Stimulated activated CD8-positive, alpha-beta memory T cell treated with anti-CD3 and anti-CD28 coated beads, Interleukin-15, amount 100 ng/mL, for 1 hour (primary cell): Measurements from ENCODE around the gene MIR17HG.
"Not testable (repeated sequence)": the region's sequence is repeated elsewhere in the genome, so short reads cannot be mapped to it uniquely, and the experiment has no call there.

ENCODE experiments used
- DNase-seq: peaks from one replicate; pipeline ENCODE4 v3.0.0-alpha.2; 2020; ENCODE audit warnings: low read depth

Gene MIR17HG

DNA sequence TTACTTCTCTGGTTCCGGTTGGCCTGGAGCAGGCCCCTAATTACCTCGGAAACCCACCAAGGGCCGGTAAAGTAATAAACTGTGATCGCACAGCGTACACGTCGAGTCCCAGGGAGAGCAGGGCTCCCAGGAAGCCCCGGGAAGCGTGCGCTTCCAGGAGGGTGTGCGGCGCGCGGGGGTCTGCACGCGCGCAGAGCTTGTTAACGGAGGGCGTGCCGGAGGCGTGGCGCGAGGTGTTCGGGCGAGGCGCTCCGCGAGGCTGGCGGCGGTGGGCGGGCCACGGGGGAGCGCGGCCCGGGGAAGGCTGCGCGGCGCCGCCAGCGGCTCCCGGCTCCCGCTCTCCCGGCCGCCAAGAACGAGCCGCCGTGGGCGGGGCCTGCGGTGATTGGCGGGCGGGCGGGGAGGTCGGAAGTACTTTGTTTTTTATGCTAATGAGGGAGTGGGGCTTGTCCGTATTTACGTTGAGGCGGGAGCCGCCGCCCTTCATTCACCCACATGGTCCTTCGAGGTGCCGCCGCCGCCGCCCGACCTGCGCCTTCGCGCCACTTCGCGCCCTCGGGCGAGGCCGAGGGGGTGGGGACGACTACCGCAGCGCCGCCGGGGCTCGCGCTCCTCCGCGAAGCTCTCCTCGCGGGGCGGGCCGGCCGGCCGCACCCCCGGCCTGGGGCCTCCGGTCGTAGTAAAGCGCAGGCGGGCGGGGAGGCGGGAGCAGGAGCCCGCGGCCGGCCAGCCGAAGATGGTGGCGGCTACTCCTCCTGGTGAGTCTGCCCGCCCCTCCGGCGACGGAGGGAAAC is at the start of gene MIR17HG:
Gene MIR17HG, plus strand, starts transcription at position 486 of the 794 bp plus-strand sequence.
- peak; percentile 70 for DNase-seq

DNA sequence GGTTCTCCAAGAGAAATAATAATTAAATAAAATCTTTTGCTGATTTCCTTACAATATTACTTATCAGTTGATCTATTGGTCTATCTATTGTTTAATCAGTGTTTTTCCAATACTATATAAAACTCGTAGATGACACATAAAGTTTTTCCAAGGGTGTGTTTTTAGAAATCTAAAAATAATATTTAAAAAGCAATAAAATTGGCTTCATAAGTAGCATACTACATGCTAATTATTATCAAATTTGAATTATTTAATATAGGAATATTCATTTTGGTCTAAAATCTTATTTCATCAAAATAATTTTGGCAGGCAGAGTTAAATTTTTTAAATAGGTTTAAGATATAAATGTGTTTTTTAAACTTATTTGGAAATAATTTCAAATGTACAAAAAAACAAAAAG is 49.4 kb upstream of the MIR17HG start:
- no peak for DNase-seq

GRCh38 chr13:91302111-91302510 is 45.4 kb upstream of the MIR17HG start:
- no peak for DNase-seq

DNA sequence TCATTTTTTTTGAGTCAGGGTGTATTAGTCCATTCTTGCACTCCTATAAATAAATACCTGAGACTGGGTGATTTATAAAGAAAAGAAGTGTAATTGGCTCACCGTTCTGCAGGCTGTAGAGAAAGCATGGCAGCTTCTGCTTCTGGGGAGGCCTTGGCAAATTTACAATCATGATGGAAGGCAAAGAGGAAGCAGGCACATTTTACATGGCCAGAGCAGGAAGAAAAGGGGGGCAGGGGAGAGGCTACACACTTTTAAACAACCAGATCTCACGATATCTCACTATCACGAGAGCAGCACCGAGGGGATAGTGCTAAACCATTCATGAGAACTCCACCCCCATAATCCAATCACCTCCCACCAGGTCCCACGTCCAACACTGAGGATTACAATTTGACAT is 44.5 kb upstream of the MIR17HG start:
- no peak for DNase-seq

DNA sequence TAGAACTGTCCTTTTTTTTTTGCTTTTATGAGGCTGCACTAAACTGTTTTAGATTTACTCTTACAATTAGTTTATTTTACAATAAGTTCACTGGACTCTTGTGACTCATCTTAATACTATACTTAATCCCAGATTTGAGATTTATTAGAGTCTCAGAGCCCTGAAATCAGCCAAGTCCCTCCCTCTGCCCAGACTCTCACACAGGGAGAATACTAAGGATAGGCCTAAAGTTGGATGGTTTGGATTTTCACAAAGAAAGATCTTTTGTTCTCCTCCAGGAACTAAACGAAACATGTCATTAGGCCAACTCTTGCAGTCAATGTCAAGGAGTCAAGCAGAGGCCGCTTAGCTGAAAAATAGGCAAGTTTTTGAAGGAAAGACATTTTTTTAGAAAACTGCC is 42.7 kb upstream of the MIR17HG start:
- DNase-seq, result no peak

- DNase-seq, result no peak
Measured at GRCh38 chr13:91305652-91306051, 41.8 kb upstream of the MIR17HG start.

- DNase-seq, result no peak
Measured at GRCh38 chr13:91307887-91308286, 39.6 kb upstream of the MIR17HG start.

DNA sequence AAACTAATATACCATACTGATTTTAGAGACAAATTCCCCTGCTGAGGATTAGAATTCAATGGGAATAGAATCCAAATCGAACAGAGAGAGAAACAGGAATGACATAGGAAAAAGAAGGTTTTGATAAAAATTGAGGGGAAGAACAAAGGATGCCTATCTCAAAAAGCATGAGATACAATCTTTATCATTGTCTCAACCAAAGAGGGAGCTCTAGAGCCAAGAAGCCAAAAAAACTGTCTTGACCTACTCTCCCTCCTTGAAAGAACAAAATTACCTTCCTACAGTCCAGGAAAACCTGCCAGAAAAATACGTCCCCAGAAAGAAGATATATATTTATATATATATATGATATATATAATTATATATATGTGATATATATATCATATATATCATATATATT is 39.2 kb upstream of the MIR17HG start:
- no peak for DNase-seq

GRCh38 chr13:91311491-91311890 is 36.0 kb upstream of the MIR17HG start:
- DNase-seq, result no peak

DNA sequence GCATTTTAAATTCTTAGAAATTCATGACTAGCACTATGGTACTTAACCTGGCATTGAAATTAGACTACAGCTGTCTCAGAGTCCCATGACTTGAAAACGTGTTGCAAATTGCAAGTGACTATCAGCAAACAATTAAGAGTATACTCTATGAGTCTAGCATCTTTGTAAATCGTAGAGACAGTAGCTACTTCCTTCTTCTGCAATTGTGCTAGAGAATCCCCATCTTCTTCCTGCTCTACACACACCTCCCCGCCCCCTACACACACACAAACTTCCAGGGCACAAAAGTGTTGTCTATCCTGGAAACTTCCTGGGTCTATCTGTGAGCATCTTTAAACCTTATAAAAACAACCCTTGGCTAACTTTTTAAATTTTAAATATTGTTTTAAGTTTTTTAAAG is 35.2 kb upstream of the MIR17HG start:
- no peak for DNase-seq

- DNase-seq, result no peak
Measured at GRCh38 chr13:91313103-91313502, 34.4 kb upstream of the MIR17HG start.

DNA sequence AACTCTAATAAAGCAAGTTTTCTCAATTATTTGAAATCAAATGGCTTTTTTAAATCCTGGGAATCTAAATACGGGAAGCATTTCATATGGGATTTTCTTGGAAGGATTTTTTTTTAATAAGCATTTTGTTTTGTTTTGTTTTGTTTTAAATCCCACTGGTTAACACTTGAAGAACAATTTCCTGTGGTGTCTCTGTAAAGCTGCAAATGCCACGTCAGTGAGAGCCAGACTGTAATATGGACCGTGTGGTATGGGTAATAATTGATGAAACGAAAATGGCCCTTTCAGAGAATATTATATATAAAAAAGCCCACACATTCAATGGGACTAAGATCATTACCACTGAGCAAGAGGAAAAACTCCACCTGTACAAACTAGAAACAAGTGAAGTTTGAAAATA is 33.9 kb upstream of the MIR17HG start:
- no peak for DNase-seq

GRCh38 chr13:91314888-91315287 is 32.6 kb upstream of the MIR17HG start:
- no peak for DNase-seq

- DNase-seq, result no peak
Measured at GRCh38 chr13:91318886-91319285, 28.6 kb upstream of the MIR17HG start.

- no peak for DNase-seq
Measured at GRCh38 chr13:91319996-91320395, 27.5 kb upstream of the MIR17HG start.

DNA sequence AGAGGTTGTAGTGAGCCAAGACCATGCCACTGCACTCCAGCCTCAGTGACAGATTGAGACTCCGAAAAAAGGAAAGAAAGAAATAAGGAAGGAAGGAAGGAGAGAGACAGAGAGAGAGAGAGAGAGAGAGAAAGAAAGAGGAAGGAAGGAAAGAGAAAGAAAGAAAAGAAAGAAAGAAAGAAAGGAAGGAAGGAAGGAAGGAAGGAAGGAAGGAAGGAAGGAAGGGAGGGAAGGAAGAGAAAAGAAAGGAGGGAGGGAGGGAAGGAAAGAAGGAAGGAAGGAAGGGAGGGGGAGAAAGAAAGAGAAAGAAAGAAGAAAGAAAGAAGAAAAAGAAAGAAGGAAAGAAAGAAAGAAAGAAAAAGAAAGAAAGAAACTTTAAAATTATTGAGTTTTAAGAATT is 26.5 kb upstream of the MIR17HG start:
- not testable (repeated sequence) for DNase-seq

DNA sequence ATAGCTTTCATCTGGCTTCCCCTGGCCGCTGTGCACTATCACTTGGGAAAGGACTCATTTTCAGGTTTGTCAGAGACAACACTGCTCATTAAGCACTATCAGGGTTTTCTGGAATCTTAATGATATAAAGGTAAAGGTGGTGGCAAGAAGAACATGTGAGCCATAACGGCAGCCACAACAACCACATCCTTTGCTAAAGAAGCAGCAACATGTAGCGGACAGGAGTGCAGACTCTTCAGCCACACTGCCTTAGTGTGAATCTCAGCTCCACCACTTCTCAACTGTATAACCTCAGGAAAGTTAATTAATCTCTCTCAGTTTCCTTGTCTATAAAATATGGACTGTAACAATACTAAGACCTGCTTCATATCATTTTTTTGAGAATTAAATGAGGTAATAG is 24.1 kb upstream of the MIR17HG start:
- DNase-seq, result no peak

- DNase-seq, result no peak
Measured at GRCh38 chr13:91326146-91326545, 21.3 kb upstream of the MIR17HG start.

GRCh38 chr13:91328726-91329125 is 18.8 kb upstream of the MIR17HG start:
- DNase-seq, result no peak

GRCh38 chr13:91329733-91330132 is 17.8 kb upstream of the MIR17HG start:
- no peak for DNase-seq

DNA sequence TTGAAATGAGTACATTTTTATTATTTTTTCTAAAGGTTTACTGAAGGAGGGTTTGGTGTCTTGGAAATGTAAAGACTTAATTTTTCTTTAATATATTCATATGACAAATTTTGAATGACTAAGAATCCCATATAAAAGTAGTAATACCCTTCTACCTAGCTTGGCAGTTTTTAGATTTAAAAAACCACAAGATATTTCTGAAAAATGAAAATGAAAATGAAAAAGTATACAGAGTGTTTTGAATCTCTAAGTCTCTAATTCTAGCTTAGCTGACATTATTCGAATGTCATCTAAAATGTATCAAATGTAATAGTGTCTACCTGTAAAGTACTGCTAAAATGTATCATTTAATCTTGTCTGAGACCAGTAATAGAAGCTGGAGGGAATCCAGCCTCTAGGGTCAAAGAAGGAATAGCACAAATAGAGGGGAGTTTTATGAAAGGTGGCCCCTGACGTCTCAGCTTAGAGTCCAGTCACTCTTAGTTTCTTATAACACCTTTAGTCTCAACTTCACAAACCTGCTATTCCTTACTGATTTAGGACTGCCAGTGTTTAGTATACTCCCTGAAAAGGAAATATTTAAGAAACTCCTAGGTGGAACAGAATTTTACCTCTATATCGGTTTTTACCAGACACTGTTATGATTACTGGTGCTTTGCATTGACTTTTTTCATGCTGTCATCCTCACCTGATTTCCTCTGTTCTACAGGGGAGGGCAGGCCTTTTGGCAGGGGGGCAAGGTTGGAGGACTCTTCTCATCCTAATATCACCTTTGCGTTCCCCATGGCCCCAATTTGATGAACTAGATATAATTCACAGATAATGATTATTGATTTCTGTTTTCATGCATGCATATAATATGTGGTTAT is 16.2 kb upstream of the MIR17HG start:
- DNase-seq, result no peak

DNA sequence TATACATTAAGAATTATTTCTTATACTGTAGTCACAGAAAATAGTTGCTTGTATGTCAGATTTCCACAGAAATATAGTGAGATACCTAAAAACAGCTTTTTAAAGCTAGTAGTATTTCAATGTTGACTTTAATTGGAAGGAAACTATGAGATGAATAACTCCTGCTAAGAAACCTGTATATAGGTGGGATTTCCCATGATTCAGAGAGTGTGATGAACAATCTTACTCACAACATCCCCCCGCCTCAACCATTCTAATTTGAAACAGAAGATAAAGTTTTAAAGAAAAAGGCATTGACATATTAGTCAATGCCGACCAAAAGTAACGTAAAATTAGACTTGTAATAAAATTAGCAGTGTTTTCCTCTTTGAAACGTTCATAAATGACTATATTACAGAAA is 1.4 kb upstream of the MIR17HG start:
- no peak for DNase-seq

DNA sequence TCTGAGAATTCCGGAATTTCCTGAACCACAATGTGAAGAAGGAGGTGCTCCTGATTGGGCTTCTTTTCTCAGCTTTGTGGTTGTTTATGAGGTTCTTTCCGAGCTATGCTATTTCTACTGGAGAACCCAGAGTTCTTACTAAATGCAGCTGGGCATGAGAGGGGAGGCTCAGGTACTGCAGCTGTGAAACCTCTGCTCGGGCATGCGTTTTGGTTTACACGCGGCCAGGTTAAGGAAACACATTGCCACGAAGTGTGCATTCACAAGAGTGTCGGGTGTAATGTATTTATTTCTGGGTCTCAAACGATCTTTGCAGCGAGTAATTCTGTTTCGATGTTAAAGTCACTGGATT is 661 bp upstream of the MIR17HG start:
- DNase-seq, result no peak
